Thoracic aorta (tissue), 2 donors: Measurements from ENCODE around the gene WBP11. TPM values are rescaled to one million over a fixed set of nuclear protein-coding genes. Genes with fewer than 3 reads are reported as not detected.

Experiments used
- ATAC-seq: fragments of 150-250 bp; one replicate; pipeline ENCODE4 v1.8.0; 2017; ENCODE audit warnings: low read depth; ENCODE audit not compliant: insufficient number of reproducible peaks, low FRiP score
- DNase-seq: peaks from one replicate; pipeline ENCODE4 v3.0.0-alpha.2; 2020; ENCODE audit warnings: low spot score
- H3K27ac ChIP-seq, 2 donors: fragments of 200-600 bp; sonication (generic); 1 replicate in 1 of 2; 2 replicates in 1 of 2; pipeline ENCODE4 v1.5.1; 2016; ENCODE audit warnings: mild to moderate bottlenecking in 2 of 2, moderate library complexity in 2 of 2
- H3K27me3 ChIP-seq: fragments of 200-600 bp; sonication (generic); replicated peaks from 2 replicates; pipeline ENCODE4 v1.6.0; 2016; ENCODE audit warnings: mild to moderate bottlenecking; ENCODE audit not compliant: insufficient read depth
- H3K36me3 ChIP-seq: fragments of 200-600 bp; sonication (generic); one replicate; pipeline ENCODE4 v1.5.1; 2016
- H3K4me1 ChIP-seq, 2 donors: fragments of 200-600 bp; sonication (generic); 1 replicate in 1 of 2; 2 replicates in 1 of 2; pipeline versions ENCODE4 v1.5.1 to v1.6.0; 2016; ENCODE audit warnings: low read depth in 2 of 2, mild to moderate bottlenecking in 1 of 2; ENCODE audit not compliant: control insufficient read depth in 1 of 2
- H3K4me3 ChIP-seq: fragments of 200-600 bp; sonication (generic); 2 replicates; pipeline ENCODE4 v1.5.1; 2016; ENCODE audit warnings: mild to moderate bottlenecking
- H3K9me3 ChIP-seq: fragments of 200-600 bp; sonication (generic); 2 replicates; pipeline ENCODE4 v1.5.1; 2016
- CTCF ChIP-seq: fragments of 200-600 bp; sonication (generic); IDR thresholded peaks from one replicate; pipeline ENCODE4 v1.5.1; 2019; ENCODE audit warnings: antibody characterized with exemption
- total RNA-seq, 2 donors: library from RNA; depleted of rRNA; stranded (reverse); fragments of >200 nt; gene quantifications; one replicate each; pipeline versions ENCODE4 v1.1.0 to v1.2.3, GENCODE V29; 2016

The WBP11 gene
- total RNA-seq, 2 donors from 2014 or later: 10.0 to 17.6 TPM

GRCh38 chr12:14781563-14781962, 21.7 kb downstream of the WBP11 start:
- no peaks in the 10 kb centered on the region for H3K27me3 ChIP-seq
- ATAC-seq: no peak
- H3K4me3 ChIP-seq: no peak overlapping the region
- peaks cover 1% of the 10 kb centered on the region for H3K36me3 ChIP-seq
- H3K27ac ChIP-seq: peak overlapping the region; percentile 46 to 63
- DNase-seq: no peak
- no peak for TF ChIP-seq CTCF
- peaks cover 9 to 37% of the 10 kb centered on the region in 2 donors for H3K4me1 ChIP-seq
- no peaks in the 10 kb centered on the region for H3K9me3 ChIP-seq

GRCh38 chr12:14780859-14781258, 22.4 kb downstream of the WBP11 start:
- DNase-seq (no peak), ATAC-seq (no peak)
- no peak for TF ChIP-seq CTCF
- Histone ChIP-seq H3K27ac (no peak overlapping the region), H3K9me3 (no peaks in the 10 kb centered on the region), H3K36me3 (no peaks in the 10 kb centered on the region), H3K4me3 (peak overlapping the region; percentile 29), H3K4me1 (peaks cover 15 to 44% of the 10 kb centered on the region in 2 donors), H3K27me3 (no peaks in the 10 kb centered on the region)

- ATAC-seq (no peak), DNase-seq (no peak)
- Histone ChIP-seq H3K4me3 (no peak overlapping the region), H3K4me1 (peaks cover 15 to 44% of the 10 kb centered on the region in 2 donors), H3K27ac (no peak overlapping the region), H3K9me3 (no peaks in the 10 kb centered on the region), H3K27me3 (no peaks in the 10 kb centered on the region), H3K36me3 (no peaks in the 10 kb centered on the region)
- TF ChIP-seq CTCF: no peak
Observed at GRCh38 chr12:14779834-14780233, 23.4 kb downstream of the WBP11 start.

GRCh38 chr12:14777271-14777670, 26.0 kb downstream of the WBP11 start:
- Histone ChIP-seq H3K4me3 (peak overlapping the region; percentile 84), H3K36me3 (no peaks in the 10 kb centered on the region), H3K27ac (peak overlapping the region; percentile 93 to 98), H3K27me3 (no peaks in the 10 kb centered on the region), H3K4me1 (peaks cover 15 to 36% of the 10 kb centered on the region in 2 donors), H3K9me3 (no peaks in the 10 kb centered on the region)
- no peak for TF ChIP-seq CTCF
- DNase-seq (no peak), ATAC-seq (no peak)

- Histone ChIP-seq H3K9me3 (no peaks in the 10 kb centered on the region), H3K4me1 (peaks cover 17 to 33% of the 10 kb centered on the region in 2 donors), H3K27me3 (no peaks in the 10 kb centered on the region), H3K36me3 (no peaks in the 10 kb centered on the region), H3K27ac (peak overlapping the region; percentile 93 to 98), H3K4me3 (peak overlapping the region; percentile 84)
- DNase-seq (no peak), ATAC-seq (no peak)
- TF ChIP-seq CTCF: peak; percentile 14
Observed at GRCh38 chr12:14776236-14776961, 26.9 kb downstream of the WBP11 start.
